NCI-H1092 treated with DMSO at 0.1 percent for 48 hours (cell line): ENCODE measurements around the gene MAPK6.
A peak's percentile ranks its signal among the peaks of the same experiment; 100 is the strongest.

Source experiments
- DNase-seq: peaks from one replicate; lab custom pipeline; 2025; lab: John Stamatoyannopoulos, UW

The MAPK6 gene

GRCh38 chr15:52010633-52011595, 8.1 kb upstream of the MAPK6 start:
- DNase-seq: peak; percentile 62

- DNase-seq: peak; percentile 74
Observed at GRCh38 chr15:52011711-52012144, 7.3 kb upstream of the MAPK6 start.

DNA sequence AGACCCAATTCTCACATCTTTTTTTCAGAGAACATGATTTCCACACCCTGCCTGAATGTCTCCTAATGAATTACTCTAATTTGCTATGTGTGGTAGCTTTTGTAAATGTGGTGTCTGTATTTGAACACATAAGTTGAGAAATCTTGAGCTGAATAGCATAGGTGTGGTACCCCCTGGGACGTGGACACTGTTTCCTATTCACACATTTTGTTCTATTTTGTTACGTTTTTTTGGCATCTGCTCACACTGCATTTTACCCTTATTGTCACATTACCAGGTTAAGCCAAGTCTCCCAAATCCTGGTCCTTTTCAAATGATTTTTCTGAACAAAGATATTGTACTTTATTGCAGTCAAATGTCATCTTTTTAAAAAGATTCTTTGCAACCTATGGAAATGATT, 6.8 kb upstream of the MAPK6 start:
- DNase-seq: no peak

- DNase-seq: no peak
Observed at GRCh38 chr15:52013151-52013791, 5.7 kb upstream of the MAPK6 start.

GRCh38 chr15:52014616-52015015, 4.4 kb upstream of the MAPK6 start:
- no peak for DNase-seq

- DNase-seq: no peak
Observed at GRCh38 chr15:52016316-52016715, 2.7 kb upstream of the MAPK6 start.

- DNase-seq: no peak
Observed at GRCh38 chr15:52018244-52018643, 775 bp upstream of the MAPK6 start.

- DNase-seq: peak; percentile 55
Observed at GRCh38 chr15:52019394-52020220, 588 bp downstream of the MAPK6 start.

GRCh38 chr15:52020221-52021085, 1.4 kb downstream of the MAPK6 start:
- no peak for DNase-seq

GRCh38 chr15:52021128-52021671, 2.2 kb downstream of the MAPK6 start:
- no peak for DNase-seq

DNA sequence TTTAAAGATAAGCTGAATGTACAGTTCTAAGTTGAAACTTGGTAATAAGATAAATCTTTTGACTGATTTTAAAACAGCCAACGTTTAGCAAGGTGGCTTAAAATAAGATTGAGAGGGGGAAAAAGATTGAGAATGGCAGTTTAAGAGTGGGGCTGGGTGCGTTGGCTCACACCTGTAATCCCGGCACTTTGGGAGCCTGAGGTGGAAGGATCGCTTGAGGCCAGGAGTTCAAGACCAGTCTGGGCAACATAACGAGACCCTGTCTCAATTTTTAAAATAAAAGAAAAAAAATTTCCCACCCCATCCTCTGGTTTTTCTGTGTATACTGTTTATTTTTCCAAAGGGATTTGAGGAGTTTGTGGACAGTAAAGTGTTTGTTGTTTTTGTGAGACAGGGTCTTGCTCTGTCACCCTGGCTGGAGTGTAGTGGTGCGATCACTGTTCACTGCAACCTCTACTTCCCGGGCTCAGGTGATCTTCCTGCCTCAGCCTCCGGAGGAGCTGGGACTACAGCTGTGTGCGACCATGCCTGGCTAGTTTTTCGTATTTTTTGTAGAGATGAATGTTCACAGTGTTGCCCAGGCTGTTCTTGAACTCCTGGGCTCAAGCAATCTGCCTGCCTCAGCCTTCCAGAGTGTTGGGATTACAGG, 3.0 kb downstream of the MAPK6 start:
- no peak for DNase-seq

GRCh38 chr15:52023169-52023922, 4.3 kb downstream of the MAPK6 start:
- no peak for DNase-seq

DNA sequence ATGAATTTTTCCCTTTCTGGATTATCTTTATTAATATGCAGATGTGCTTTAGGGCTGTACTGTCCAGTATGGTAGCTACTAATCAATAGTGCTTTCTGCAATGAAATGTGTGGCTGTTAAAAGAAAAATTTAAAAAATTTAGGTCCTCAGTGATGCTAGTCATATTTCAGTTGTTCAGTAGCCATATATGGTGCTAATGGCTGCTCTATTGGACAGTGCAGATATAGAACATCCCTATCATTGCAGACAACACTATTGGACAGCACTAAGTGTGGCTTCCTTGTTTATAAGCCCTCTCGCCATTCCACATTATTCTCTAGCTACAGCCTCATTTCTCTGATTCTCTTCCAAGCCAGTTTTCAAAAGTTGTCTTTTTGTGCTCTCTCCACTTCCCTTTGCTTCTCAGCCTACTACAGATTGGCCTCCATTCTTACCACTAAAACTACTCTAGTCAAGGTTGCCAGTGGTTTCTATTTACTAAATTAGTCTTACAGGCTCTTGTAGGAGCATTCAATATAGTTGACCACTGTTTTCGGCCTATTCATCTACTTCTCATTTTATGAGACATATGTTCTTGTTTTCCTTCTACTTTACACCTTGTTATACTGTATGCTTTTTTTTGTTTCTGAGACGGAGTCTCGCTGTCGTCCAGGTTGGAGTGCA, 9.5 kb downstream of the MAPK6 start:
- DNase-seq: no peak

- no peak for DNase-seq
Observed at GRCh38 chr15:52030010-52030409, 11.0 kb downstream of the MAPK6 start.

DNA sequence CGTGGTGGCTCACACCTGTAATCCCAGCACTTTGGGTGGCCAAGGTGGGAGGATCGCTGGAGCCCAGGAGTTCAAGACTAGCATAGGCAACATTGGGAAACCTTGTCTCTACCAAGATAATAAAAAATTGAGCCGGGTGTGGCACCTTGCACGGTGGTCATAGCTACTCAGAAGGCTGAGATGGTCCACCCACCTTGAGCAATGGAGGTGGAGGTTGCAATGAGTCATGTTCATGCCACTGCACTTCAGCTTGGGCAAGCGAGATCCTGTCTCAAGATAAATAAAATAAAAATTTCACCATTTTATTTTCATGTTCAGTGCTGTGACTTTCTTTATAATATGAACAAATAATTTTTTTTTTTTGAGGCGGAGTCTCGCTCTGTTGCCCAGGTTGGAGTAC, 12.5 kb downstream of the MAPK6 start:
- no peak for DNase-seq

DNA sequence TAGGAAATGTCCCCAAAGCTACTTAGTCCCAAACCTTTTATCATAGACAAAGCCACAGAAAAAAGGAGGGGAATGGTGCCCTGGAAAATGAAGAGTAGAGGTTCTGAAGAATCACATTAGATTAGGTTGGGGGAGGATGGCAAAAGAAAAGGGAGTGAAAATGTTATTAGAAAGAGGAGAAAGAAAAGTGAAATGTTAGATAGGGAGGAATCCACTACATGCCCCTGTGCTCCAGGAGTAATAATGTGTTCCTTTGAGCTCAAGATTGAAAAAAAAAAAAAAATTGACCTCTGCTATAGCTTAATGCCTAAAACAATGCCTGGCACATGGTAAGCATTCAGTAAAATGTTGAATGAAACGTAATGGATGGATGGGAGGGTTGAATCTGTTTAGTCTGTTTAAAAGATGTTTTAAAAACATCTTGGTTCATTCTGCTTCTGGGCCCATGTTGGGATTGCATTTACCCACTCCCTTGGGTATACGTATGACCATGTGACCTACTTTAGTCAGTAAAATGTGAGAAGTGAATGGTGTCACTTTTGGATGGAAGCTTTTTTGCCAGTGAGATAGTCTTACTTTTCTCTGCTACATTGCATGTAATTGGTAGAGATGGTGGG, 19.0 kb downstream of the MAPK6 start:
- no peak for DNase-seq

DNA sequence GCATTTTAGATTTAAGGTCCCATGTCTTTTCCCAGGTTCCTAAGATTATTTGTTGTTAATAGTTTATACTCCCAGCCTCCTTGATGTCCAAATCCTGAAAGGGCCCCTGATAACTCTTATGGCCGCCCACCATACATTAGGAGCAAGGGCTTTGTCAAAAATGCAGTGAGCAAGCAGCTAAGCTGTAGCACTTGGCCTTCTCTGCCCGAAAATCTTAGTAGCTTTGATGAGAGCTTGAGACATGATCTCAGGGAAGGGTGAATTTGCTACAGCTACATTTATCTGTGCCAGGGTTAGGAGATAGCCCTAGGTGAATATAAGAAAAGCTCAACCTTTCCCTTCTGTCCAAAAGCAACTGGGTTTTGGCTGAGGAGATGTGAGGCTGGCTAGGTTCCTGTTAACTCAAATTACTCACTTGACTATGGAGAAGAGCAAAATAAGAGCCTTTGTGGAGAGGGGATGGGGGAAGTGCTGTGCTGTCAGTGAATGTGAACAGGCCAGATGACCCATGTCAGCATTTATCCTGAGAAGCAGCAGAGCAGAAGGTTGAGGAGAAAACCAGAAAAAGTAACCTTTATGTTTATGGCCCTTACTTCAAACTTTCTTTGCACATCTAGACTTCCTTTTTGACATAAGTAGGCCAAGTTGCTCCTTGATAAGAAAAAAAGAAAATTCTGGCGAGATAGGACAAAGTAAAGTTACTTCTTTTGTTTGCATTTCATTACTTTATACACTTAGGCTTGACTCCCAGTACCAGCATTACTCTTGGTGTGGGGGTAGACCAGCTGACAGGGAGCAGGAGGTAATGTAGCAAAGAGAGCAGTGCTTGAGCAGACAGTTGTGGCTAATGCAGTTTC, 21.1 kb downstream of the MAPK6 start:
- DNase-seq: peak; percentile 9
